Astrocyte (in vitro differentiated cells and primary cell): ENCODE measurements around the gene CNTNAP5. TPM values are rescaled to one million over a fixed set of nuclear protein-coding genes. Genes with fewer than 3 reads are reported as not detected.

Source experiments
- DNase-seq: peaks from one replicate; pipeline ENCODE4 v3.0.0-alpha.2; 2010; ENCODE audit warnings: low read depth
- FAIRE-seq: peaks from 2 replicates; lab custom pipeline; 2011; peaks lifted over from hg19 to GRCh38; lab: Jason Lieb, UNC
- H2AFZ ChIP-seq: 2 replicates; pipeline ENCODE4 v1.6.0; 2012; ENCODE audit warnings: low read depth, low read length, inconsistent platforms
- H3K27ac ChIP-seq: 2 replicates; pipeline ENCODE4 v1.5.1; 2011; ENCODE audit warnings: low read depth, low read length, inconsistent platforms
- H3K27me3 ChIP-seq: 2 replicates; pipeline ENCODE4 v1.6.0; 2011; ENCODE audit warnings: low read length, inconsistent platforms; ENCODE audit not compliant: insufficient read depth
- H3K36me3 ChIP-seq: 2 replicates; pipeline ENCODE4 v1.5.1; 2011; ENCODE audit warnings: low read length, inconsistent platforms; ENCODE audit not compliant: insufficient read depth
- H3K4me1 ChIP-seq: 2 replicates; pipeline ENCODE4 v1.5.1; 2011; ENCODE audit warnings: low read length, inconsistent platforms; ENCODE audit not compliant: insufficient read depth
- H3K4me2 ChIP-seq: 2 replicates; pipeline ENCODE4 v1.6.0; 2012; ENCODE audit warnings: low read length, inconsistent platforms
- H3K4me3 ChIP-seq: 2 replicates; pipeline ENCODE4 v1.5.1; 2011; ENCODE audit warnings: low read depth, mild to moderate bottlenecking, low read length, inconsistent platforms; ENCODE audit not compliant: insufficient read depth
- H3K79me2 ChIP-seq: 2 replicates; pipeline ENCODE4 v1.6.0; 2012; ENCODE audit warnings: mild to moderate bottlenecking, low read length, inconsistent platforms; ENCODE audit not compliant: insufficient read depth
- H3K9ac ChIP-seq: 2 replicates; pipeline ENCODE4 v1.6.0; 2012; ENCODE audit warnings: mild to moderate bottlenecking, low read length, inconsistent platforms
- H3K9me3 ChIP-seq: 2 replicates; pipeline ENCODE4 v1.5.1; 2012; ENCODE audit warnings: low read depth, mild to moderate bottlenecking, low read length, inconsistent platforms; ENCODE audit not compliant: insufficient read depth
- H4K20me1 ChIP-seq: 2 replicates; pipeline ENCODE4 v1.6.0; 2012; ENCODE audit warnings: low read length, inconsistent platforms; ENCODE audit not compliant: insufficient read depth
- H3K27ac Mint-ChIP-seq: one replicate; pipeline ENCODE4 v1.8.0; 2021; ENCODE audit warnings: mild to moderate bottlenecking, mixed read lengths; ENCODE audit not compliant: unreplicated experiment
- H3K27me3 Mint-ChIP-seq: one replicate; pipeline ENCODE4 v1.8.0; 2021; ENCODE audit warnings: low read depth, mixed read lengths; ENCODE audit not compliant: unreplicated experiment
- H3K36me3 Mint-ChIP-seq: one replicate; pipeline ENCODE4 v1.8.0; 2021; ENCODE audit warnings: low read depth, mixed read lengths; ENCODE audit not compliant: unreplicated experiment
- H3K4me1 Mint-ChIP-seq: one replicate; pipeline ENCODE4 v1.8.0; 2021; ENCODE audit warnings: low read depth, mixed read lengths; ENCODE audit not compliant: unreplicated experiment
- H3K4me3 Mint-ChIP-seq: one replicate; pipeline ENCODE4 v1.8.0; 2021; ENCODE audit warnings: mild to moderate bottlenecking, moderate library complexity, mixed read lengths; ENCODE audit not compliant: unreplicated experiment
- H3K9me3 Mint-ChIP-seq: one replicate; pipeline ENCODE4 v1.8.0; 2021; ENCODE audit warnings: mild to moderate bottlenecking, mixed read lengths; ENCODE audit not compliant: unreplicated experiment
- EZH2 ChIP-seq: IDR thresholded peaks from 2 replicates; pipeline ENCODE4 v1.6.1; 2012; ENCODE audit warnings: mild to moderate bottlenecking, low read length, inconsistent platforms; ENCODE audit not compliant: insufficient read depth
- total RNA-seq: library from RNA; stranded (reverse); gene quantifications from 2 replicates; pipeline ENCODE4 v1.2.1, GENCODE V29; 2021
- TF ChIP-seq, protein P1 (sequence below): IDR thresholded peaks from 2 replicates; pipeline ENCODE4 v1.5.1; 2011; ENCODE audit warnings: low read depth, mild to moderate bottlenecking, inconsistent platforms, low read length, moderate library complexity; ENCODE audit not compliant: insufficient read depth

CNTNAP5 gene
- total RNA-seq, 1 donor from 2014 or later: 0.30 TPM

DNA sequence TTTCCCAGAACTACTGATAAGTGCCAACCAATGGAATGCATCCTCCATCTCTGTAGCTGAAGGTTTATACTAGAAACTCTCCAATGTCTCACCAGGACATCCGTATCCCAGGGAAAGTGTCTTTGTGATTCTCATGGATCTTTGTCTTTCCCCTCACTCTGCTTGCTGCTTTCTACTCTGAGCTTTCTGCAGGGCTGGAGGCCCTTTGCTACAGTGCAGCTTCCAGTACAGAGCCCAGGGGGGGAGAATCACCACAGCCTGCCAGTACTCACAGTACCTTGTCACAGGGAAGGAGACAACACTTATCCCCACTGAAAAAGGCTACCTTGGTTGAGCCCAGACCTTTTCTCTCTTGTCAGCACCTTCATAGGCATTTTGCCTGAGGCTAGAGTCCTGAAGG, 627.0 kb downstream of the CNTNAP5 start:
- no peak overlapping the region for H2AFZ ChIP-seq
- Mint-ChIP-seq H3K4me3 (no peak overlapping the region), H3K9me3 (no peaks in the 10 kb centered on the region), H3K27ac (no peak overlapping the region), H3K4me1 (no peaks in the 10 kb centered on the region), H3K36me3 (no peaks in the 10 kb centered on the region), H3K27me3 (no peaks in the 10 kb centered on the region)
- no peaks in the 10 kb centered on the region for H3K4me1 ChIP-seq
- H3K36me3 ChIP-seq: no peaks in the 10 kb centered on the region
- DNase-seq (no peak), FAIRE-seq (no peak)
- no peak overlapping the region for H3K4me3 ChIP-seq
- no peak overlapping the region for H3K4me2 ChIP-seq
- H3K9ac ChIP-seq: no peak overlapping the region
- H3K79me2 ChIP-seq: no peaks in the 10 kb centered on the region
- H4K20me1 ChIP-seq: no peaks in the 10 kb centered on the region
- H3K27ac ChIP-seq: no peak overlapping the region
- TF ChIP-seq, protein P1, sequence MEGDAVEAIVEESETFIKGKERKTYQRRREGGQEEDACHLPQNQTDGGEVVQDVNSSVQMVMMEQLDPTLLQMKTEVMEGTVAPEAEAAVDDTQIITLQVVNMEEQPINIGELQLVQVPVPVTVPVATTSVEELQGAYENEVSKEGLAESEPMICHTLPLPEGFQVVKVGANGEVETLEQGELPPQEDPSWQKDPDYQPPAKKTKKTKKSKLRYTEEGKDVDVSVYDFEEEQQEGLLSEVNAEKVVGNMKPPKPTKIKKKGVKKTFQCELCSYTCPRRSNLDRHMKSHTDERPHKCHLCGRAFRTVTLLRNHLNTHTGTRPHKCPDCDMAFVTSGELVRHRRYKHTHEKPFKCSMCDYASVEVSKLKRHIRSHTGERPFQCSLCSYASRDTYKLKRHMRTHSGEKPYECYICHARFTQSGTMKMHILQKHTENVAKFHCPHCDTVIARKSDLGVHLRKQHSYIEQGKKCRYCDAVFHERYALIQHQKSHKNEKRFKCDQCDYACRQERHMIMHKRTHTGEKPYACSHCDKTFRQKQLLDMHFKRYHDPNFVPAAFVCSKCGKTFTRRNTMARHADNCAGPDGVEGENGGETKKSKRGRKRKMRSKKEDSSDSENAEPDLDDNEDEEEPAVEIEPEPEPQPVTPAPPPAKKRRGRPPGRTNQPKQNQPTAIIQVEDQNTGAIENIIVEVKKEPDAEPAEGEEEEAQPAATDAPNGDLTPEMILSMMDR: no peak
- no peak for TF ChIP-seq EZH2
- peaks cover 3% of the 10 kb centered on the region for H3K9me3 ChIP-seq
- no peaks in the 10 kb centered on the region for H3K27me3 ChIP-seq

- Mint-ChIP-seq H3K27me3 (no peaks in the 10 kb centered on the region), H3K4me1 (no peaks in the 10 kb centered on the region), H3K36me3 (no peaks in the 10 kb centered on the region), H3K27ac (no peak overlapping the region), H3K9me3 (no peaks in the 10 kb centered on the region), H3K4me3 (no peak overlapping the region)
- Histone ChIP-seq H3K4me1 (no peaks in the 10 kb centered on the region), H3K9me3 (no peaks in the 10 kb centered on the region), H3K4me2 (no peak overlapping the region), H3K4me3 (no peak overlapping the region), H2AFZ (no peak overlapping the region), H3K27me3 (no peaks in the 10 kb centered on the region), H3K79me2 (no peaks in the 10 kb centered on the region), H3K36me3 (no peaks in the 10 kb centered on the region), H4K20me1 (no peaks in the 10 kb centered on the region), H3K9ac (no peak overlapping the region), H3K27ac (no peak overlapping the region)
- no peak for DNase-seq
- no peak for TF ChIP-seq EZH2
- TF ChIP-seq, protein P1: no peak
- FAIRE-seq: no peak
These were observed 633.3 kb downstream of the CNTNAP5 start for GRCh38 chr2:124658373-124658772.

DNA sequence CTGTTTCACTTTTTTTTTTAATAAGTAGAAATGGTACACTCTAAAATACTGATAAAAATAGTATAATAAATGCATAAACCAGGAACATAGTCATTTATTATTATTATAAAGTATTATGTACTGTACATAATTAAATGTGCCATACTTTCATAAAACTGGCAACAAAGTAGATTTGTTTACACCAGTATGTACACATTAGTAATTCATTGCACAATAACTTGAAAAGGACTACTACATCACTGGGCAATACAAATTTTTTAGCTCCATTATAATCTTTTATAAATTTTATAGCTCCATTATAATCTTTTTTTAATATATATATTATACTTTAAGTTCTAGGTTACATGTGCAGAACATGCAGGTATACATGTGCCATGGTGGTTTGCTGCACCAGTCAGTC, 636.5 kb downstream of the CNTNAP5 start:
- Mint-ChIP-seq H3K36me3 (no peaks in the 10 kb centered on the region), H3K4me3 (no peak overlapping the region), H3K27me3 (no peaks in the 10 kb centered on the region), H3K27ac (no peak overlapping the region), H3K4me1 (no peaks in the 10 kb centered on the region), H3K9me3 (no peaks in the 10 kb centered on the region)
- FAIRE-seq (no peak), DNase-seq (no peak)
- Histone ChIP-seq H3K4me3 (no peak overlapping the region), H2AFZ (no peak overlapping the region), H3K36me3 (no peaks in the 10 kb centered on the region), H3K79me2 (no peaks in the 10 kb centered on the region), H4K20me1 (no peaks in the 10 kb centered on the region), H3K9ac (no peak overlapping the region), H3K27ac (no peak overlapping the region), H3K4me1 (no peaks in the 10 kb centered on the region), H3K9me3 (no peaks in the 10 kb centered on the region), H3K4me2 (no peak overlapping the region), H3K27me3 (no peaks in the 10 kb centered on the region)
- TF ChIP-seq, protein P1: no peak
- TF ChIP-seq EZH2: no peak
